GM19372 (cell line): Measurements from ENCODE around the gene SPDYE1.
"Not testable (repeated sequence)": the region's sequence is repeated elsewhere in the genome, so short reads cannot be mapped to it uniquely, and the experiment has no call there.

ENCODE experiments used
- ATAC-seq: cut with Tn5 transposase; IDR thresholded peaks from one replicate; pipeline ENCODE4 v1.9.1; 2021; ENCODE audit warnings: mild to moderate bottlenecking, low read depth, moderate library complexity; ENCODE audit not compliant: unreplicated experiment

SPDYE1 gene

DNA sequence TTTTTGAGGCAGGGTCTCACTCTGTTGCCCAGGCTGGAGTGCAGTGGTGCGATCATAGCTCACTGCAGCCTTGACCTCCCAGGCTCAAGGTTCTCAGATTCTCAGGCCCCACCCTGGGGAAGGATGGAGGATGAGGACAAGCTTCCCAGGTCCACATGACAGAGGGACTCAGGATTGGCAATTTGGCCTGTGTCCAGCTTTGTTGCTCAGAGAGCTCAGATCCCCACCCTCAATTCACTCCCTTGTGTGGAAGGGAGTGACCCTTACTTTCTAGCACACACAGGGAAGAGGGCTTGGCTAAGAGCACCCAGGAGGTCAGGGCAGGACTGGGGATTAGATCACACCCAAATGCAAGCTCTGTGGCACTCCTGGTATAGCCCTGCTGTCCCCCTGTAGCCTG is 6.9 kb upstream of the SPDYE1 start:
- ATAC-seq = not testable (repeated sequence)

DNA sequence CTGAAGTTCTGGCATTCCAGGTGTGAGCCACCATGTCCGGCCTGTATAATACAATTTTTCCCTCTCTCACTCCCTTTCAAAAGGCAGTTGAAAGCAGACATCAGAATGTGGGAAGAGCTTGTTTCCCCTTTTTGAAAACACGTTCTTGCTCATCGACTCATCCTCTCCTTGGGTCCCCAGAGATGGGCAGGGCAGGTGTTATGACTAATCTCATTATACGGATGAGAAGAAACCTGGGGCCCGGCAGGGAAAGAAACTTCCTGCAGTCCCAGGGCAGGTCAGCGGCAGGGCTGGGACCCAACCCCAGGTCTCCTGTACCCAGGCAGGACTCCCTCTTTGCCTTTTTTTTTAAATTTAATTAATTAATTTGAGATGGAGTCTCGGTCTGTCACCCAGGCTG is 4.8 kb upstream of the SPDYE1 start:
- ATAC-seq = peak; percentile 80

DNA sequence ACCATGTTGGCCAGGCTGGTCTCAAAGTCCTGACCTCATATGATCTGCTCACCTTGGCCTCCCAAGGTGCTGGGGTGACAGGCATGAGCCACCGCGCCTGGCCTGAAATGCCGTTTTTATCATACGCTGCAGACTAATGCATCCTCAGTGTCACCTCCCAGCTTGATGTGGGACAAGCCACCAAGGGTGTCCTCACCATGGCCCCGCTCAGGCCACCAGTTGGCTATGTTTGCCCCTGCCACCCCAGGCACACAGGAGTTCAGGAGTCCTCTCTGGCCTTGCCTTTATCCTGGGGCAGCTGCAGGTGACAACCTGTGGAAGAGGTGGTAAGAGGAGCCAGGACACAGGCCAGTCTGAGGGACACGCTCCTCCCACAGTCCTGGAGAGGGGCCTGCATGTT is 3.0 kb upstream of the SPDYE1 start:
- ATAC-seq = not testable (repeated sequence)

DNA sequence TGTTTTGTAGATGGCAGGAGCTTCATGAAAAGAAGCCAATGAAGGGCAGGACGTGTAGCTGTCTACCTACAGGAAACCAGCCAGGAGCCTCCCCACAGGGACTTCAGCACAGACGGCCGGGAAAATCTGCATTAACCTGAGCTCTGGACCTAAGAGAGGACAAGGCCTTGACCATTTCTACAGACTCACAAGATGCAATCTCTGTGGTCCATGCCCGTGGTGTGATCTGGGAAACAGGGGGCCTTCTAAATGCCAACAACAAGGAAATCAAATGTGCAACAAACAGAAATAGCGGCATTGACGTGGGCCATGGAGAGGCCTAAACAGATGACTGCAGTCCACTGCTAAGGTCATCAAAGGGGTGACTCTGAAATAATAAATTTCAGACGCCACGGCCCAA is 14.4 kb downstream of the SPDYE1 start:
- not testable (repeated sequence) for ATAC-seq

- not testable (repeated sequence) for ATAC-seq
Observed at GRCh38 chr7:44015090-44015489, 17.4 kb downstream of the SPDYE1 start.

- ATAC-seq = peak; percentile 97
Observed at GRCh38 chr7:44018857-44019807, 21.4 kb downstream of the SPDYE1 start.

DNA sequence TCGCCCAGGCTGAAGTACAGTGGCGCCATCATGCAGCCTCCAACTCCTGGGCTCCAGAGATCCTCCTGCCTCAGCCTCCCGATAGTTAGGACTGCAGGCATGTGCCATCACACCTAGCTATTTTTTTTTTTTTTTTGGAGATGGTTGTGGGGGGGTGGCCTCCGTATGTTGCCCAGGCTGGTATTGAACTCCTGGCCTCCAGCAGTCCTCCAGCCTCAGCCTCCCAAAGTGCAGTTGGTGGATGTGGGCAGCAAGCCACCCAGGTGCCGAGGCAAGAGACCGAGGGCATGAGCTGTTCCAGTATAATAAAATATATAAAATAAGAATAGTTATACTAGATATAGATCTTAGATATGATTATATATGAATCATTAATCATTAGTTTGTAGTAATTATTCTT is 22.1 kb downstream of the SPDYE1 start:
- ATAC-seq = not testable (repeated sequence)

DNA sequence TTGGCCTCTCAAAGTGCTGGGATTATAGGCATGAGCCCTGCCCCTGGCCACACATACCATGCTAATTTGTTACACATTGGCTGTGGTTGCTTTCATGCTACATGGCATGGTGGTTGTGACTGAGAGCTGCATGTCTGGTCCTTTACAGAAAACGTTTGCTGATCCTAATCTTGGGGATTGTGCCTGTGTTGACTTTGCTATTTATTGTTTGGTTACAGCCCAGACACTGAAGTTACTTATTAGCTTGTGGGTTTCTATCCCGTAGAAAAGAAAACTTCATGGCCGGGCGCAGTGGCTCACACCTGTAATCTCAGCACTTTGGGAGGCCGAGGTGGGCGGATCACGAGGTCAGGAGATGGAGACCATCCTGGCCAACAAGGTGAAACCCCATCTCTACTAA is 24.4 kb downstream of the SPDYE1 start:
- not testable (repeated sequence) for ATAC-seq

- not testable (repeated sequence) for ATAC-seq
Observed at GRCh38 chr7:44022796-44023467, 25.2 kb downstream of the SPDYE1 start.

DNA sequence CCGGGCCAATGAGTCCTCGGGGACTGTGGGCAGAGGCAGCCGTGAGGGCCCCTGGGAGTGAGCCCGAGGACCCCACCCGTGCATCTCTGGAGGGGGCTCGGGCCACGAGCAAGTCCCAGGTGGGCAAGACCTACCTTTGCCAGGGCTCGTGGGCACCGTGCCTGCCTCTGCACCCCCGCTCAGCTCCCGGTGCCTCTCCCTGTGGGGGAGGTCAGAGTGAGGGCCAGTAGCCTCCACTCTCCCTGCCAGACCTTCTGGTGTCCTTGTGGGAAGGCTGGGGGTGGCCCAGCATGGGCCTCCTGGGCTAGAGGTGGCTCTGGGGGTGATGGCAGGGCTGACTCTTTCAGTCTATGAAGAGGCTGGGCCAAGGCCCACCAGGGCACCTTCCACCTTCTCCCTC is 31.7 kb downstream of the SPDYE1 start:
- ATAC-seq = not testable (repeated sequence)

DNA sequence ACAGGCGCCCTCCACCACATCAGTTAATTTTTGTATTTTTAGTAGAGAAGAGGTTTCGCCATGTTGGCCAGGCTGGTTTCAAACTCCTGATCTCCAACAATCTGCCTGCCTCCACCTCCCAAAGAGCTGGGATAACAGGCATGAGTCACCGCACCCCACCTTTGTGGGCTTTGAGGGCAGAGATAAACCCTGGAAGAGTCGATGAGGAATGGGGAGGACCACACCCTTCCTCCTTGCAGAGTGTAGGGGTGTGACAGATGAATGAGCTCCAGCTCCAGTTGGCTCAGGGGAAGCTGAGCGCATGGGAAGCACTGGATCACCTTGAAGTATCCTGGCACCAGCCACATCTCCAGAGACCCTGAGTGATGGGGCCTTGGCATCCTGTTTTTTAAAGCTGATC is 32.3 kb downstream of the SPDYE1 start:
- ATAC-seq = not testable (repeated sequence)

- not testable (repeated sequence) for ATAC-seq
Observed at GRCh38 chr7:44031319-44031718, 33.6 kb downstream of the SPDYE1 start.

DNA sequence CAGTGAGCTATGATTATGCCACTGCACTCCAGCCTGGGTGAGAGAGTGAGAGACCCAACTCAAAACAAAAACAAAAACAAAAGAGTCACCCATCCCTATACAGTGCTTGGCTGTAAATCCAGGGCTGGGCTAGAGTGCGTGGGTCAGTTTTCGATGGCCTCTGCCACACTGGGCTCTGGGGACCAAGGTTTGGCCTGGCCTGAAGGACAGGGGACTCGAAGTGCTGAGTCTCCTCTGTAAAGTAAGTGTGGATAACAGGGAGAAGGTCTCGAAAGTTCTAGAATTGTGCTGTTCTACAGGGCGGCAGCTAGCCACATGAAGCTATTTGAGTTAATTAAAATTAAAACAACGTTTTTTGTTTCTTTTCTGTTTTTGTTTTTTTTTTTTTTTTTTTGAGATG is 34.3 kb downstream of the SPDYE1 start:
- not testable (repeated sequence) for ATAC-seq

- ATAC-seq = not testable (repeated sequence)
Observed at GRCh38 chr7:44033971-44034844, 36.5 kb downstream of the SPDYE1 start.

- not testable (repeated sequence) for ATAC-seq
Observed at GRCh38 chr7:44036364-44036763, 38.7 kb downstream of the SPDYE1 start.

DNA sequence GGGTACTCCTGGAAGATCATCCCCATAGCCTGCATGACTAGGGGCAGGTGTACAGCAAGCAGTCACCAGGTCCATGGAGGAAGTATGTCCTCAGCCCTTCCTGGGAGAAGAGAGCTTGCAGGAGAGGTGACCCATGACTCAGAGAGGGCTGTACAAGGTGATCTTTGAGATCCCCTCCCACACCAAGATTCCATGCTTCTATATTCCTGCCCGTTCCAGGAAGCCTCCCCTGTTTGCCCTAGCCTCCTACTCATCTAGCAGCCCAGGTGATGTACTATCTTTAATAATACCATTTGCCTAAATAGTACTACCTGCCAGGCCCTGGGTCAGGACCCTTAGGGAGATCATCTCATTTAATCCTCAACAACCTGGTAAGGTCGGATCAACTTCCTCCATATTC is 40.3 kb downstream of the SPDYE1 start:
- ATAC-seq = not testable (repeated sequence)

DNA sequence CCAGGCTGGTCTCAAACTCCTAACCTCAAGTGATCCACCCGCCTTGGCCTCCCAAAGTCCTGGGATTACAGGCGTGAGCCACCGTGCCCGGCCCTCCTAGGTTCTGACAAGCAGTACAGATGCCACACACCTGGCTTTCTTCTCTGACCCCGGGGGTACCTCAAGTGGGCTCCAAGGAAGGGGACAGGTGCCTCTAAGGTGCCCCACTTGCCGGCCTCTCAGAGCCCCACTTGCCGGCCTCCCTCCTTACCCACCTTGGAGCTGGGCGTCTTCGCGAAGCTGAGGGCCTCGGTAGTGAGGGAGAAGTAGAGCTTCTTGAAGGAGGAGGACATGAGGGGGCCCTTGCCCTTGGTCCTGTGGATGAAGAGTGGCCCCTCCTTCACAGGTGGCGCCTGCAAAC is 40.9 kb downstream of the SPDYE1 start:
- not testable (repeated sequence) for ATAC-seq

- peak; percentile 69 for ATAC-seq
Observed at GRCh38 chr7:44038961-44039558, 41.4 kb downstream of the SPDYE1 start.

DNA sequence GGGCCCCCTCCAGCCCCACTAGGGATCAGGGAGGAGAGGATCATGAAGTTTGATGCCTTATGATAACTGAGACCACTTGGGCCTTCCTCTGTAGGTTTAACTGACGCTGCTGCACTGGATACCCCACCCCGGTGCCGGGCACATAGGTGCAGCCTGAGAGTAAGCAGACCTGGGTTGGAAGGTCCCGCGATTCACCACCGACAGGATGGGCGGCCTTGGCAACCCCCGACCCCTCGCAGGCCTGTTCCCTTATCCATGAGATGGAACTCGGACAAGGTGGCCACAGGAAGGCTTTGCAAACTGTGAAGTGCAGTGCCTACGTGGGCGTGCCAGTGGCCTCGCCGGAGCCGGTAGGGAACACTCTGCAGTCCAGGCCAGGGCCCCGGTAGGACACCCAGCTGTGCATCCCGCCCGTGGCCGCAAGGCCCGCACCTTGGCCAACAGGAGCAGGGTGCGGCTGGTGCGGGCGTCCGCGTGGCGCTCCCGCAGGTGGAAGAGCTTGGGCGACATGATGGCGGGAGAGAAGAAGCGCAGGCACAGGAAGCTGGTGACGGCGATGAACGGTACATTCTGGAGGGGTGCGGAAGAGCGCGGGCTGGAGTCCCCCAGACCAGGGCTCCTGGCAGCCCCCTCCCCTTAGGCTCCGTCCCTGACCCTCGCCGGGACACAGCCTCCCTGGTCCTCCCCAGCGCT is 42.2 kb downstream of the SPDYE1 start:
- ATAC-seq = peak; percentile 7

- ATAC-seq = peak; percentile 35
Observed at GRCh38 chr7:44040493-44040891, 42.8 kb downstream of the SPDYE1 start.
